NCI-H1048 (cell line): ENCODE results near the gene RIMBP3B.
"Not testable (repeated sequence)": the region's sequence is repeated elsewhere in the genome, so short reads cannot be mapped to it uniquely, and the experiment has no call there.

ENCODE experiments used
- DNase-seq: peaks from one replicate; lab custom pipeline; 2025; lab: John Stamatoyannopoulos, UW

The RIMBP3B gene

GRCh38 chr22:21383701-21384467 is at the start of gene RIMBP3B:
Gene RIMBP3B (plus strand): TSS chr22:21383751. CDS start chr22:21383859, 108 bp downstream.
- DNase-seq: not testable (repeated sequence)

- DNase-seq: not testable (repeated sequence)
These were observed 26.0 kb upstream of the RIMBP3B start for GRCh38 chr22:21357527-21357926.

GRCh38 chr22:21360525-21360924 is 23.0 kb upstream of the RIMBP3B start:
- DNase-seq: not testable (repeated sequence)

GRCh38 chr22:21362473-21362872 is 21.1 kb upstream of the RIMBP3B start:
- DNase-seq: not testable (repeated sequence)

GRCh38 chr22:21363061-21363460 is 20.5 kb upstream of the RIMBP3B start:
- not testable (repeated sequence) for DNase-seq

- DNase-seq: not testable (repeated sequence)
These were observed 19.7 kb upstream of the RIMBP3B start for GRCh38 chr22:21363803-21364202.

- DNase-seq: not testable (repeated sequence)
These were observed 19.2 kb upstream of the RIMBP3B start for GRCh38 chr22:21364362-21364761.

- not testable (repeated sequence) for DNase-seq
These were observed 18.2 kb upstream of the RIMBP3B start for GRCh38 chr22:21365337-21365736.

- DNase-seq: not testable (repeated sequence)
These were observed 14.8 kb upstream of the RIMBP3B start for GRCh38 chr22:21368603-21369310.

GRCh38 chr22:21375880-21376279 is 7.7 kb upstream of the RIMBP3B start:
- not testable (repeated sequence) for DNase-seq

- DNase-seq: not testable (repeated sequence)
These were observed 1.2 kb downstream of the RIMBP3B start for GRCh38 chr22:21384468-21385357.

- DNase-seq: not testable (repeated sequence)
These were observed 5.9 kb downstream of the RIMBP3B start for GRCh38 chr22:21389480-21389879.

- DNase-seq: not testable (repeated sequence)
These were observed 6.5 kb downstream of the RIMBP3B start for GRCh38 chr22:21390013-21390412.

GRCh38 chr22:21394613-21395012 is 11.1 kb downstream of the RIMBP3B start:
- DNase-seq: not testable (repeated sequence)

- not testable (repeated sequence) for DNase-seq
These were observed 17.8 kb downstream of the RIMBP3B start for GRCh38 chr22:21401197-21401969.

GRCh38 chr22:21402763-21403314 is 19.3 kb downstream of the RIMBP3B start:
- not testable (repeated sequence) for DNase-seq

- not testable (repeated sequence) for DNase-seq
These were observed 23.6 kb downstream of the RIMBP3B start for GRCh38 chr22:21407139-21407538.

- not testable (repeated sequence) for DNase-seq
These were observed 24.2 kb downstream of the RIMBP3B start for GRCh38 chr22:21407792-21408191.

- not testable (repeated sequence) for DNase-seq
These were observed 32.8 kb downstream of the RIMBP3B start for GRCh38 chr22:21416375-21416774.

GRCh38 chr22:21417227-21417746 is 33.7 kb downstream of the RIMBP3B start, which contains the start of gene HIC2:
Gene HIC2 (plus strand): TSS chr22:21417371. CDS start chr22:21442832, 25,461 bp downstream.
- DNase-seq: not testable (repeated sequence)
